ENCODE measurements around the gene CHMP1B. TPM values are rescaled to one million over a fixed set of nuclear protein-coding genes. Genes with fewer than 3 reads are reported as not detected.

CHMP1B gene
- total and polyA plus RNA-seq, 9 of the 15 experiments (the other 6 are each of a cell fraction or from before 2014, with no cell fraction given) = 12.3 to 29.9 (median 19.0) TPM

DNA sequence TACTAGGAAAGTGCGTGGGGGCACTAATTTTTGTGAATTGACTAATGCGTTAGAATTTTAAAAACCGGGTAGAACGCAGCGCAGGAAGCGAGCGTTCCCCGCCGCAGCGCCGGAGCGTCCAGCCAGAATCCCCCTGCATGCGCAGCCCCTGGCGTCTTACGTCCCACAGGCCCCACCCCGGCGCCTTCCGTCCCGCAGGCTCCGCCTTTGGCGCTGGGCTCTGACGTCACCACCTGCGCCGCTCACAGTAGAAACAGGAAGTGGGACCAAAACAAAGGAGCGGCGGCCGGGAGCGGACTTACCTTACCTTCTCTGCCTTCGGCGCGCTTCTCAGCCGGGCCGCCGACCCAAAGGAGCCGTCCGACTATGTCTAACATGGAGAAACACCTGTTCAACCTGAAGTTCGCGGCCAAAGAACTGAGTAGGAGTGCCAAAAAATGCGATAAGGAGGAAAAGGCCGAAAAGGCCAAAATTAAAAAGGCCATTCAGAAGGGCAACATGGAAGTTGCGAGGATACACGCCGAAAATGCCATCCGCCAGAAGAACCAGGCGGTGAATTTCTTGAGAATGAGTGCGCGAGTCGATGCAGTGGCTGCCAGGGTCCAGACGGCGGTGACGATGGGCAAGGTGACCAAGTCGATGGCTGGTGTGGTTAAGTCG, at the start of gene CHMP1B (continued):
- TF ChIP-seq, protein P1, sequence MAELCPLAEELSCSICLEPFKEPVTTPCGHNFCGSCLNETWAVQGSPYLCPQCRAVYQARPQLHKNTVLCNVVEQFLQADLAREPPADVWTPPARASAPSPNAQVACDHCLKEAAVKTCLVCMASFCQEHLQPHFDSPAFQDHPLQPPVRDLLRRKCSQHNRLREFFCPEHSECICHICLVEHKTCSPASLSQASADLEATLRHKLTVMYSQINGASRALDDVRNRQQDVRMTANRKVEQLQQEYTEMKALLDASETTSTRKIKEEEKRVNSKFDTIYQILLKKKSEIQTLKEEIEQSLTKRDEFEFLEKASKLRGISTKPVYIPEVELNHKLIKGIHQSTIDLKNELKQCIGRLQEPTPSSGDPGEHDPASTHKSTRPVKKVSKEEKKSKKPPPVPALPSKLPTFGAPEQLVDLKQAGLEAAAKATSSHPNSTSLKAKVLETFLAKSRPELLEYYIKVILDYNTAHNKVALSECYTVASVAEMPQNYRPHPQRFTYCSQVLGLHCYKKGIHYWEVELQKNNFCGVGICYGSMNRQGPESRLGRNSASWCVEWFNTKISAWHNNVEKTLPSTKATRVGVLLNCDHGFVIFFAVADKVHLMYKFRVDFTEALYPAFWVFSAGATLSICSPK (IDR thresholded peaks at IDR 0.05; ENCODE audit: borderline replicate concordance) = no peak
- TF ChIP-seq RFX5 (IDR thresholded peaks at IDR 0.05; ENCODE audit: low read depth, low read length) (no peak), MED1 (CRISPR knock-in tag; IDR thresholded peaks at IDR 0.05; ENCODE audit: borderline replicate concordance) (no peak), CEBPB (tag; IDR thresholded peaks at IDR 0.05) (no peak), LEF1 (IDR thresholded peaks at IDR 0.05) (no peak), SREBF1 (IDR thresholded peaks at IDR 0.05; ENCODE audit: borderline replicate concordance, low read depth, low read length) (0 out of 2 replicates have a peak, but pooled peaks have one; percentile 35), ZNF140 (CRISPR knock-in tag; IDR thresholded peaks at IDR 0.05) (no peak), ZNF217 (CRISPR knock-in tag; IDR thresholded peaks at IDR 0.05) (no peak), SMC3 (conservative IDR thresholded peaks at IDR 0.05; ENCODE audit: insufficient read depth, low read depth, low read length) (no peak), CBX1 (IDR thresholded peaks at IDR 0.05; ENCODE audit: low read depth) (peak; percentile 87), FOXK2 (conservative IDR thresholded peaks at IDR 0.05 in 1 of 2, IDR thresholded peaks at IDR 0.05 in 1 of 2; ENCODE audit: low read depth in 2 of 2) (peak; percentile 99 to 100), POU5F1 (IDR thresholded peaks at IDR 0.05; ENCODE audit: borderline replicate concordance, low read depth, low read length, partially characterized antibody) (peak; percentile 69), L3MBTL2 (IDR thresholded peaks at IDR 0.05) (peak; percentile 49; the same call in 1 of the 2 replicates), POLR2A (conservative IDR thresholded peaks at IDR 0.05) (peak; percentile 91), HMGN3 (IDR thresholded peaks at IDR 0.05; ENCODE audit: borderline replicate concordance, extremely low read depth, insufficient read length, low read depth, low read length) (peak; percentile 90), GABPB2 (CRISPR knock-in tag; conservative IDR thresholded peaks at IDR 0.05) (no peak), GABPB1 (CRISPR knock-in tag; IDR thresholded peaks at IDR 0.05) (peak; percentile 71; the same call in 1 of the 2 replicates)
- TF ChIP-seq, protein P2, sequence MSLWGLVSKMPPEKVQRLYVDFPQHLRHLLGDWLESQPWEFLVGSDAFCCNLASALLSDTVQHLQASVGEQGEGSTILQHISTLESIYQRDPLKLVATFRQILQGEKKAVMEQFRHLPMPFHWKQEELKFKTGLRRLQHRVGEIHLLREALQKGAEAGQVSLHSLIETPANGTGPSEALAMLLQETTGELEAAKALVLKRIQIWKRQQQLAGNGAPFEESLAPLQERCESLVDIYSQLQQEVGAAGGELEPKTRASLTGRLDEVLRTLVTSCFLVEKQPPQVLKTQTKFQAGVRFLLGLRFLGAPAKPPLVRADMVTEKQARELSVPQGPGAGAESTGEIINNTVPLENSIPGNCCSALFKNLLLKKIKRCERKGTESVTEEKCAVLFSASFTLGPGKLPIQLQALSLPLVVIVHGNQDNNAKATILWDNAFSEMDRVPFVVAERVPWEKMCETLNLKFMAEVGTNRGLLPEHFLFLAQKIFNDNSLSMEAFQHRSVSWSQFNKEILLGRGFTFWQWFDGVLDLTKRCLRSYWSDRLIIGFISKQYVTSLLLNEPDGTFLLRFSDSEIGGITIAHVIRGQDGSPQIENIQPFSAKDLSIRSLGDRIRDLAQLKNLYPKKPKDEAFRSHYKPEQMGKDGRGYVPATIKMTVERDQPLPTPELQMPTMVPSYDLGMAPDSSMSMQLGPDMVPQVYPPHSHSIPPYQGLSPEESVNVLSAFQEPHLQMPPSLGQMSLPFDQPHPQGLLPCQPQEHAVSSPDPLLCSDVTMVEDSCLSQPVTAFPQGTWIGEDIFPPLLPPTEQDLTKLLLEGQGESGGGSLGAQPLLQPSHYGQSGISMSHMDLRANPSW (CRISPR knock-in tag; IDR thresholded peaks at IDR 0.05) = no peak
- TF ChIP-seq, protein P3, sequence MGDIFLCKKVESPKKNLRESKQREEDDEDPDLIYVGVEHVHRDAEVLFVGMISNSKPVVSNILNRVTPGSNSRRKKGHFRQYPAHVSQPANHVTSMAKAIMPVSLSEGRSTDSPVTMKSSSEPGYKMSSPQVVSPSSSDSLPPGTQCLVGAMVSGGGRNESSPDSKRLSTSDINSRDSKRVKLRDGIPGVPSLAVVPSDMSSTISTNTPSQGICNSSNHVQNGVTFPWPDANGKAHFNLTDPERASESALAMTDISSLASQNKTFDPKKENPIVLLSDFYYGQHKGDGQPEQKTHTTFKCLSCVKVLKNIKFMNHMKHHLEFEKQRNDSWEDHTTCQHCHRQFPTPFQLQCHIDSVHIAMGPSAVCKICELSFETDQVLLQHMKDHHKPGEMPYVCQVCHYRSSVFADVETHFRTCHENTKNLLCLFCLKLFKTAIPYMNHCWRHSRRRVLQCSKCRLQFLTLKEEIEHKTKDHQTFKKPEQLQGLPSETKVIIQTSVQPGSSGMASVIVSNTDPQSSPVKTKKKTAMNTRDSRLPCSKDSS (IDR thresholded peaks at IDR 0.05; ENCODE audit: low read depth, partially characterized antibody) = no peak
- TF ChIP-seq, protein P4, sequence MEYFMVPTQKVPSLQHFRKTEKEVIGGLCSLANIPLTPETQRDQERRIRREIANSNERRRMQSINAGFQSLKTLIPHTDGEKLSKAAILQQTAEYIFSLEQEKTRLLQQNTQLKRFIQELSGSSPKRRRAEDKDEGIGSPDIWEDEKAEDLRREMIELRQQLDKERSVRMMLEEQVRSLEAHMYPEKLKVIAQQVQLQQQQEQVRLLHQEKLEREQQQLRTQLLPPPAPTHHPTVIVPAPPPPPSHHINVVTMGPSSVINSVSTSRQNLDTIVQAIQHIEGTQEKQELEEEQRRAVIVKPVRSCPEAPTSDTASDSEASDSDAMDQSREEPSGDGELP (CRISPR knock-in tag; IDR thresholded peaks at IDR 0.05; ENCODE audit: borderline replicate concordance) = peak; percentile 61; the same call in 1 of the 2 replicates
